HepG2 (cell line): ENCODE measurements around the gene SYT11. TPM values are rescaled to one million over a fixed set of nuclear protein-coding genes. Genes with fewer than 3 reads are reported as not detected.

Experiments
- ARNTL ChIP-seq: sonication (generic); formaldehyde crosslinking; IDR thresholded peaks from 2 replicates; pipeline ENCODE4 v1.4.0; 2020; ENCODE audit warnings: mild to moderate bottlenecking, missing genetic modification reagents
- CEBPG ChIP-seq: IDR thresholded peaks from 2 replicates; pipeline ENCODE4 v1.6.1; 2016
- CHD2 ChIP-seq: IDR thresholded peaks from 2 replicates; pipeline ENCODE4 v1.6.1; 2011; ENCODE audit warnings: low read depth, low read length, improper control_type of control experiment
- GATAD1 ChIP-seq: IDR thresholded peaks from 2 replicates; pipeline ENCODE4 v1.6.1; 2016; ENCODE audit warnings: missing genetic modification reagents, missing compliant biosample characterization
- JARID2 ChIP-seq: sonication (generic); formaldehyde crosslinking; IDR thresholded peaks from 2 replicates; pipeline ENCODE4 v1.8.1; 2023; ENCODE audit warnings: missing genetic modification reagents, inconsistent platforms; ENCODE audit not compliant: insufficient replicate concordance
- JDP2 ChIP-seq: sonication (generic); formaldehyde crosslinking; IDR thresholded peaks from 2 replicates; pipeline ENCODE4 v1.8.1; 2022; ENCODE audit warnings: missing genetic modification reagents, borderline replicate concordance
- MAX ChIP-seq: IDR thresholded peaks from 2 replicates; pipeline ENCODE4 v1.6.1; 2012; ENCODE audit warnings: inconsistent platforms
- MAZ ChIP-seq, 2 experiments: sonication (generic) in 1 of 2; formaldehyde crosslinking in 1 of 2; IDR thresholded peaks; 2 replicates each; pipeline versions ENCODE4 v1.5.0 to v1.6.1; 2012 to 2020; ENCODE audit warnings: low read depth in 2 of 2, mild to moderate bottlenecking in 2 of 2, borderline replicate concordance in 1 of 2, improper control_type of control experiment in 1 of 2, low read length in 1 of 2, missing genetic modification reagents in 1 of 2, moderate library complexity in 1 of 2
- MED8 ChIP-seq: sonication (generic); formaldehyde crosslinking; IDR thresholded peaks from 2 replicates; pipeline ENCODE4 v1.8.1; 2023; ENCODE audit warnings: mild to moderate bottlenecking, missing genetic modification reagents; ENCODE audit not compliant: insufficient replicate concordance
- MLLT10 ChIP-seq: sonication (generic); formaldehyde crosslinking; IDR thresholded peaks from 2 replicates; pipeline ENCODE4 v1.4.0; 2020; ENCODE audit warnings: missing genetic modification reagents
- PCBP1 ChIP-seq: fragments of 200-400 bp; formaldehyde crosslinking; IDR thresholded peaks from 2 replicates; pipeline ENCODE4 v1.6.1; 2017; ENCODE audit warnings: mild to moderate bottlenecking, low read depth, low read length, borderline replicate concordance
- PTBP1 ChIP-seq: fragments of 200-400 bp; formaldehyde crosslinking; IDR thresholded peaks from 2 replicates; pipeline ENCODE4 v1.6.1; 2018; ENCODE audit warnings: low read length, low read depth; ENCODE audit not compliant: poor library complexity, severe bottlenecking
- RAD21 ChIP-seq: fragments of 450-650 bp; formaldehyde crosslinking; IDR thresholded peaks from 2 replicates; pipeline ENCODE4 v1.5.0; 2020; ENCODE audit warnings: mild to moderate bottlenecking
- RBM22 ChIP-seq: fragments of 200-400 bp; formaldehyde crosslinking; optimal IDR thresholded peaks from 2 replicates; pipeline ENCODE3; 2017; ENCODE audit warnings: mild to moderate bottlenecking, low read length, moderate library complexity
- SNAI1 ChIP-seq: sonication (generic); formaldehyde crosslinking; IDR thresholded peaks from 2 replicates; pipeline ENCODE4 v1.5.0; 2020; ENCODE audit warnings: mild to moderate bottlenecking, missing genetic modification reagents, borderline replicate concordance
- SP1 ChIP-seq, 2 experiments: fragments of 450-650 bp in 1 of 2; sonication (generic) in 1 of 2; formaldehyde crosslinking in 1 of 2; IDR thresholded peaks; 2 replicates each; pipeline versions ENCODE4 v1.4.0 to v1.6.1; 2016 to 2020; ENCODE audit warnings: missing genetic modification reagents in 1 of 2
- TBL1XR1 ChIP-seq: fragments of 150-350 bp; IDR thresholded peaks from 2 replicates; pipeline ENCODE4 v1.6.1; 2014; ENCODE audit warnings: borderline replicate concordance, low read length; ENCODE audit not compliant: partially characterized antibody
- YEATS4 ChIP-seq: sonication (generic); formaldehyde crosslinking; IDR thresholded peaks from 2 replicates; pipeline ENCODE4 v1.4.0; 2020; ENCODE audit warnings: missing genetic modification reagents, borderline replicate concordance
- ZBTB4 ChIP-seq: sonication (generic); formaldehyde crosslinking; IDR thresholded peaks from 2 replicates; pipeline ENCODE4 v1.4.0; 2020; ENCODE audit warnings: missing genetic modification reagents, mild to moderate bottlenecking, borderline replicate concordance
- ZMYM3 ChIP-seq: sonication (generic); formaldehyde crosslinking; IDR thresholded peaks from 2 replicates; pipeline ENCODE4 v1.5.1; 2020; ENCODE audit warnings: mild to moderate bottlenecking, missing genetic modification reagents
- ZNF138 ChIP-seq: sonication (generic); formaldehyde crosslinking; IDR thresholded peaks from 2 replicates; pipeline ENCODE4 v1.5.0; 2020; ENCODE audit warnings: mild to moderate bottlenecking, low read depth, missing genetic modification reagents
- ZNF180 ChIP-seq: sonication (generic); formaldehyde crosslinking; IDR thresholded peaks from 2 replicates; pipeline ENCODE4 v1.4.0; 2020; ENCODE audit warnings: low read depth, missing genetic modification reagents, borderline replicate concordance
- ZNF557 ChIP-seq: sonication (generic); formaldehyde crosslinking; IDR thresholded peaks from 2 replicates; pipeline ENCODE4 v1.4.0; 2020; ENCODE audit warnings: missing genetic modification reagents
- ZNF644 ChIP-seq: IDR thresholded peaks from 2 replicates; pipeline ENCODE4 v1.6.1; 2016; ENCODE audit warnings: low read depth
- ZSCAN21 ChIP-seq: sonication (generic); formaldehyde crosslinking; IDR thresholded peaks from 2 replicates; pipeline ENCODE4 v1.8.0; 2022; ENCODE audit warnings: mild to moderate bottlenecking, missing genetic modification reagents, moderate library complexity, borderline replicate concordance
- ZSCAN25 ChIP-seq: sonication (generic); formaldehyde crosslinking; IDR thresholded peaks from 2 replicates; pipeline ENCODE4 v1.8.0; 2022; ENCODE audit warnings: mild to moderate bottlenecking, missing genetic modification reagents
- polyA plus RNA-seq, 8 experiments: library from polyadenylated mRNA; depleted of rRNA in 3 of 8; stranded (reverse) in 7 of 8; unstranded in 1 of 8; fragments of >200 nt; fragmentation: Illumina TruSeq in 4 of 8; extraction: Trizol in 4 of 8; gene quantifications; 2 replicates each; pipeline versions ENCODE4 v1.2.1 to v1.2.3, GENCODE V29; 2011 to 2016; ENCODE audit warnings: low read depth in 4 of 8, missing spikeins in 1 of 8, mixed read lengths in 1 of 8; ENCODE audit not compliant: insufficient read depth in 1 of 8
- total RNA-seq, 5 experiments: library from RNA; depleted of rRNA; stranded (reverse); fragments of >200 nt; fragmentation: Illumina TruSeq; extraction: Trizol; gene quantifications; 2 replicates each; pipeline ENCODE4 v1.2.3, GENCODE V29; 2016; ENCODE audit warnings: low read depth in 1 of 5

The SYT11 gene
- total and polyA plus RNA-seq, 2 of the 13 experiments (the other 11 are each of a cell fraction or from before 2014, with no cell fraction given), result 0.22 to 0.59 TPM

- TF ChIP-seq ZBTB4 (CRISPR knock-in tag), result no peak
- TF ChIP-seq ZNF644 (CRISPR knock-in tag), result no peak
- TF ChIP-seq TBL1XR1, result no peak
- TF ChIP-seq ZMYM3, result peak; percentile 13; the same call in 1 of the 2 replicates
- TF ChIP-seq GATAD1 (CRISPR knock-in tag), result peak; percentile 39; the same call in 1 of the 2 replicates
- 0 out of 2 replicates have a peak, but pooled peaks have one; percentile 74 for TF ChIP-seq PCBP1
- no peak for TF ChIP-seq CHD2
- TF ChIP-seq SP1 (IDR thresholded peaks at IDR 0.05), result no peak
- TF ChIP-seq SP1 (CRISPR knock-in tag; IDR thresholded peaks at IDR 0.05), result peak; percentile 79
- TF ChIP-seq MED8, result no peak
- no peak for TF ChIP-seq MAZ (IDR thresholded peaks at IDR 0.05; ENCODE audit: borderline replicate concordance, low read depth, low read length)
- TF ChIP-seq MAZ (CRISPR knock-in tag; IDR thresholded peaks at IDR 0.05; ENCODE audit: low read depth), result no peak
- TF ChIP-seq MLLT10 (CRISPR knock-in tag), result no peak
- no peak for TF ChIP-seq ZSCAN25 (CRISPR knock-in tag)
- peak; percentile 69; the same call in 1 of the 2 replicates for TF ChIP-seq YEATS4 (CRISPR knock-in tag)
- no peak for TF ChIP-seq ZNF138 (CRISPR knock-in tag)
- TF ChIP-seq ARNTL, result peak; percentile 50; the same call in 1 of the 2 replicates
- TF ChIP-seq ZNF557 (CRISPR knock-in tag), result no peak
- TF ChIP-seq ZSCAN21, result 0 out of 2 replicates have a peak, but pooled peaks have one; percentile 26
- no peak for TF ChIP-seq JDP2 (CRISPR knock-in tag)
- no peak for TF ChIP-seq PTBP1
- 0 out of 2 replicates have a peak, but pooled peaks have one; percentile 31 for TF ChIP-seq RAD21 (CRISPR knock-in tag)
- no peak for TF ChIP-seq JARID2 (CRISPR knock-in tag)
- TF ChIP-seq SNAI1 (CRISPR knock-in tag), result no peak
- TF ChIP-seq RBM22, result peak; percentile 59
- no peak for TF ChIP-seq MAX
- no peak for TF ChIP-seq ZNF180 (CRISPR knock-in tag)
- 0 out of 2 replicates have a peak, but pooled peaks have one; percentile 14 for TF ChIP-seq CEBPG (CRISPR knock-in tag)
These were observed 52.0 kb downstream of the SYT11 start, which contains the start of gene RIT1 (continued) for GRCh38 chr1:155911156-155912055.
